ENCODE results near the gene C1QTNF7. TPM values are rescaled to one million over a fixed set of nuclear protein-coding genes. Genes with fewer than 3 reads are reported as not detected.
A peak's percentile ranks its signal among the peaks of the same experiment; 100 is the strongest.

The C1QTNF7 gene
- total RNA-seq, result 10 to 100 TPM in 4 of 7 donors, 1 to 10 TPM in 3; 5.9 to 20.1 (median 14.1) TPM
- 10 to 100 TPM in 1 of 2 donors, 1 to 10 TPM in 1; 8.6 to 23.6 TPM for polyA plus RNA-seq
- long read RNA-seq, donor 1, full-length matches to known transcripts, result 15 of 27 reads
- long read RNA-seq, donor 1, partial matches to known transcripts, result 1 of 27 reads
- long read RNA-seq, donor 1, other reads (novel, unspliced or antisense), result 11 of 27 reads
- long read RNA-seq, donor 2, full-length matches to known transcripts, result 5 of 5 reads
- long read RNA-seq, donor 2, partial matches to known transcripts, result 0 of 5 reads
- long read RNA-seq, donor 2, other reads (novel, unspliced or antisense), result 0 of 5 reads
- long read RNA-seq, donor 3, full-length matches to known transcripts, result 20 of 24 reads
- long read RNA-seq, donor 3, partial matches to known transcripts, result 0 of 24 reads
- long read RNA-seq, donor 3, other reads (novel, unspliced or antisense), result 4 of 24 reads

GRCh38 chr4:15427701-15428100 is at the start of gene C1QTNF7:
C1QTNF7 (plus strand) TSS chr4:15428033; CDS start chr4:15435744, 7,711 bp downstream.
- DNase-seq, result no peak
- intact Hi-C loops (cut with DNase I), result no loop called here
- TF ChIP-seq CTCF (IDR thresholded peaks at IDR 0.05) (no peak), EP300 (IDR thresholded peaks at IDR 0.05) (no peak), POLR2A (IDR thresholded peaks at IDR 0.05) (no peak)
- Histone ChIP-seq H3K27me3 (no peaks in the 10 kb centered on the region), H3K27ac (peak within 1 kb of the TSS in 1 of 2 donors; percentile 8), H3K36me3 (no peaks in the 10 kb centered on the region), H3K4me3 (no peak within 1 kb of the TSS), H3K4me1 (ENCODE audit: insufficient read depth) (peaks cover 3% of the 10 kb centered on the region), H3K9me3 (no peaks in the 10 kb centered on the region)
- 7 to 11% (median 7%) methylated on average over 3 of the region's 3 CpGs for WGBS, 3 donors

- no peak for DNase-seq
- no peak overlapping the region for H3K4me3 ChIP-seq
- 0 to 6% (median 5%) methylated on average over 1 of the region's 1 CpG for WGBS, 3 donors
- H3K9me3 ChIP-seq, result no peaks in the 10 kb centered on the region
- H3K36me3 ChIP-seq, result no peaks in the 10 kb centered on the region
- H3K27ac ChIP-seq, result no peak overlapping the region
- H3K4me1 ChIP-seq (ENCODE audit: insufficient read depth), result peaks cover 7% of the 10 kb centered on the region
- intact Hi-C loops (cut with DNase I), result no loop called here
- H3K27me3 ChIP-seq, result no peaks in the 10 kb centered on the region
- TF ChIP-seq POLR2A (IDR thresholded peaks at IDR 0.05) (no peak), EP300 (IDR thresholded peaks at IDR 0.05) (no peak), CTCF (IDR thresholded peaks at IDR 0.05) (no peak)
Observed at GRCh38 chr4:15378062-15378461, 49.8 kb upstream of the C1QTNF7 start.

- no peak for DNase-seq
- TF ChIP-seq CTCF (IDR thresholded peaks at IDR 0.05), result no peak
- TF ChIP-seq POLR2A (IDR thresholded peaks at IDR 0.05), result no peak
- no peak for TF ChIP-seq EP300 (IDR thresholded peaks at IDR 0.05)
- no peak overlapping the region for H3K27ac ChIP-seq
- no peaks in the 10 kb centered on the region for H3K27me3 ChIP-seq
- no peak overlapping the region for H3K4me3 ChIP-seq
- H3K36me3 ChIP-seq, result no peaks in the 10 kb centered on the region
- H3K9me3 ChIP-seq, result no peaks in the 10 kb centered on the region
- H3K4me1 ChIP-seq (ENCODE audit: insufficient read depth), result peaks cover 7% of the 10 kb centered on the region
- intact Hi-C loops (cut with DNase I), result no loop called here
- 9 to 26% (median 10%) methylated on average over 1 of the region's 1 CpG for WGBS, 3 donors
Observed at GRCh38 chr4:15378493-15378892, 49.3 kb upstream of the C1QTNF7 start.

GRCh38 chr4:15381806-15382338 is 46.0 kb upstream of the C1QTNF7 start:
- no peak for DNase-seq
- intact Hi-C loops (cut with DNase I), result no loop called here
- H3K36me3 ChIP-seq, result no peaks in the 10 kb centered on the region
- WGBS, 3 donors, result 64 to 91% (median 88%) methylated on average over 3 of the region's 3 CpGs
- no peak overlapping the region for H3K4me3 ChIP-seq
- no peak overlapping the region for H3K27ac ChIP-seq
- no peak for TF ChIP-seq EP300 (IDR thresholded peaks at IDR 0.05)
- TF ChIP-seq CTCF (IDR thresholded peaks at IDR 0.05), result no peak
- TF ChIP-seq POLR2A (IDR thresholded peaks at IDR 0.05), result no peak
- no peaks in the 10 kb centered on the region for H3K9me3 ChIP-seq
- H3K4me1 ChIP-seq (ENCODE audit: insufficient read depth), result peaks cover 7% of the 10 kb centered on the region
- H3K27me3 ChIP-seq, result no peaks in the 10 kb centered on the region

Measured in ovary (tissue), 10 donors.